Limb (tissue), 2 donors: ENCODE results near the gene FAM20B.
"Not testable (repeated sequence)": the region's sequence is repeated elsewhere in the genome, so short reads cannot be mapped to it uniquely, and the experiment has no call there.

Experiments used
- DNase-seq, 2 donors: peaks; one replicate each; pipeline ENCODE4 v3.0.0-alpha.2; 2016; ENCODE audit errors: extremely low spot score in 2 of 2

The FAM20B gene

GRCh38 chr1:179025125-179025974 lies at the start of gene FAM20B:
Gene FAM20B, plus strand, starts transcription at chr1:179025894. Its CDS starts 17,954 bp downstream, at chr1:179043848.
- peak; percentile 93 to 96 for DNase-seq

- DNase-seq: no peak
These were observed 49.2 kb upstream of the FAM20B start for GRCh38 chr1:178976541-178976940.

- DNase-seq: no peak
These were observed 39.5 kb upstream of the FAM20B start for GRCh38 chr1:178986204-178986603.

GRCh38 chr1:178988198-178988597 lies 37.5 kb upstream of the FAM20B start:
- not testable (repeated sequence) for DNase-seq

- no peak for DNase-seq
These were observed 32.1 kb upstream of the FAM20B start for GRCh38 chr1:178993559-178993958.

GRCh38 chr1:178997428-178997827 lies 28.3 kb upstream of the FAM20B start:
- DNase-seq: no peak

- no peak for DNase-seq
These were observed 27.4 kb upstream of the FAM20B start for GRCh38 chr1:178998295-178998694.

GRCh38 chr1:178999061-178999460 lies 26.6 kb upstream of the FAM20B start:
- DNase-seq: no peak

- DNase-seq: no peak
These were observed 24.2 kb upstream of the FAM20B start for GRCh38 chr1:179001451-179001850.

- DNase-seq: not testable (repeated sequence)
These were observed 23.6 kb upstream of the FAM20B start for GRCh38 chr1:179002064-179002463.

GRCh38 chr1:179002552-179003345 lies 22.9 kb upstream of the FAM20B start:
- peak; percentile 73 to 89 for DNase-seq

- DNase-seq: no peak
These were observed 22.1 kb upstream of the FAM20B start for GRCh38 chr1:179003512-179004066.

GRCh38 chr1:179007233-179007632 lies 18.5 kb upstream of the FAM20B start:
- no peak for DNase-seq

- no peak for DNase-seq
These were observed 15.0 kb upstream of the FAM20B start for GRCh38 chr1:179010671-179011070.

- DNase-seq: no peak
These were observed 13.7 kb upstream of the FAM20B start for GRCh38 chr1:179012038-179012437.

- no peak for DNase-seq
These were observed 11.6 kb upstream of the FAM20B start for GRCh38 chr1:179014123-179014522.

- DNase-seq: no peak
These were observed 10.3 kb upstream of the FAM20B start for GRCh38 chr1:179015396-179015795.

GRCh38 chr1:179016706-179017382 lies 8.8 kb upstream of the FAM20B start:
- peak; percentile 65 to 86 for DNase-seq

GRCh38 chr1:179017383-179018326 lies 8.0 kb upstream of the FAM20B start:
- DNase-seq: no peak

- peak; percentile 39 to 54 for DNase-seq
These were observed 3.8 kb upstream of the FAM20B start for GRCh38 chr1:179021873-179022272.
